Measurements from ENCODE around the gene SLC35F1.

SLC35F1 gene

DNA sequence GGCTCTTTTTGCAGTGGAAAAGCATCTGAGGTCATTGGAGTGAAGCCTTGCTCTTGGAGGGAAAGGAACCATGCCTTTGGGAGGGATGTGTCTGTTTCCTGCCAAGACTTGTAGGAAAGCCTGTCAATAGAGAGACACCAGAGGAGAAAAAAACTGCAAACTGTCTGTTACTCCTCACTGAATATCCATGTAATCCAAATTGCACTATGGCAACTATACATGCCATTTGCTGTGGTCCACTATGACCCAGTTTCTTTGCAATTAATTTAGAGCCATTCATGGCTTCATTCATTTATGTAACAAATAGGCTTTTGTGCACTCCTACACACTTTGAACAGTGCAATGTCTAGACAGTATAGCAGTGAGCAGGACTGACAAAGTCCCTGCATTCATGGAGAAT is 296.5 kb downstream of the SLC35F1 start:
- Histone ChIP-seq H4K20me1 (ENCODE audit: insufficient read depth, low read length) (no peaks in the 10 kb centered on the region), H3K27ac (ENCODE audit: low read length) (no peak overlapping the region), H3K9me3 (ENCODE audit: insufficient read depth, low read length) (no peaks in the 10 kb centered on the region), H3K27me3 (ENCODE audit: low read depth, low read length) (no peaks in the 10 kb centered on the region), H3K79me2 (ENCODE audit: low read length) (no peaks in the 10 kb centered on the region), H3K4me2 (ENCODE audit: low read length) (no peak overlapping the region), H3K4me1 (ENCODE audit: low read length) (no peaks in the 10 kb centered on the region), H3K36me3 (replicated peaks; ENCODE audit: low read depth, low read length) (no peaks in the 10 kb centered on the region), H2AFZ (ENCODE audit: low read depth, low read length) (no peak overlapping the region), H3K9ac (ENCODE audit: low read length) (no peak overlapping the region), H3K4me3 (ENCODE audit: low read length) (no peak overlapping the region)
- TF ChIP-seq, protein P1, sequence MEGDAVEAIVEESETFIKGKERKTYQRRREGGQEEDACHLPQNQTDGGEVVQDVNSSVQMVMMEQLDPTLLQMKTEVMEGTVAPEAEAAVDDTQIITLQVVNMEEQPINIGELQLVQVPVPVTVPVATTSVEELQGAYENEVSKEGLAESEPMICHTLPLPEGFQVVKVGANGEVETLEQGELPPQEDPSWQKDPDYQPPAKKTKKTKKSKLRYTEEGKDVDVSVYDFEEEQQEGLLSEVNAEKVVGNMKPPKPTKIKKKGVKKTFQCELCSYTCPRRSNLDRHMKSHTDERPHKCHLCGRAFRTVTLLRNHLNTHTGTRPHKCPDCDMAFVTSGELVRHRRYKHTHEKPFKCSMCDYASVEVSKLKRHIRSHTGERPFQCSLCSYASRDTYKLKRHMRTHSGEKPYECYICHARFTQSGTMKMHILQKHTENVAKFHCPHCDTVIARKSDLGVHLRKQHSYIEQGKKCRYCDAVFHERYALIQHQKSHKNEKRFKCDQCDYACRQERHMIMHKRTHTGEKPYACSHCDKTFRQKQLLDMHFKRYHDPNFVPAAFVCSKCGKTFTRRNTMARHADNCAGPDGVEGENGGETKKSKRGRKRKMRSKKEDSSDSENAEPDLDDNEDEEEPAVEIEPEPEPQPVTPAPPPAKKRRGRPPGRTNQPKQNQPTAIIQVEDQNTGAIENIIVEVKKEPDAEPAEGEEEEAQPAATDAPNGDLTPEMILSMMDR (IDR thresholded peaks at IDR 0.05; ENCODE audit: low read depth, low read length) = no peak
- TF ChIP-seq EZH2phosphoT487 (IDR thresholded peaks at IDR 0.05; ENCODE audit: low read depth) = no peak

DNA sequence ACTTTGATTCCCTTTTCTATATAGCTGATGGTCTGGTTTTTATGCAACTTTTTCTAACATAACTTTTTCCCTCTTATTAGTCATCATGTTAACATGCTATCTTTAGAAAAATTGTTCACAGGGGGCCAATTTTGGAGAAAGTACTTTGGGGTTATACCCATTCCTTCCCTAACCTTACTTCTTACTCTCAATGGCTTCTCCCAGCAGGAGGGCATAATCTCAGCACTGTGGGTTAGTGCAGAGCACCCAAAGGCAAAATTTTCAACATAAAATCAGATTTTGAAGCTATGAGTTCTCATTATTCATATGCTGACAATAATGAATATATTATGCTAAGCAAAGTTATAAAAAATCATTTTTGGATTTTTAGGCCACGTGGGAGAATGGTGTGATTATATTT is 299.2 kb downstream of the SLC35F1 start:
- Histone ChIP-seq H3K27me3 (ENCODE audit: low read depth, low read length) (no peaks in the 10 kb centered on the region), H3K4me1 (ENCODE audit: low read length) (no peaks in the 10 kb centered on the region), H3K9ac (ENCODE audit: low read length) (no peak overlapping the region), H3K36me3 (replicated peaks; ENCODE audit: low read depth, low read length) (no peaks in the 10 kb centered on the region), H3K79me2 (ENCODE audit: low read length) (no peaks in the 10 kb centered on the region), H3K27ac (ENCODE audit: low read length) (no peak overlapping the region), H2AFZ (ENCODE audit: low read depth, low read length) (no peak overlapping the region), H3K4me3 (ENCODE audit: low read length) (no peak overlapping the region), H3K9me3 (ENCODE audit: insufficient read depth, low read length) (no peaks in the 10 kb centered on the region), H4K20me1 (ENCODE audit: insufficient read depth, low read length) (no peaks in the 10 kb centered on the region), H3K4me2 (ENCODE audit: low read length) (no peak overlapping the region)
- TF ChIP-seq, protein P1 (IDR thresholded peaks at IDR 0.05; ENCODE audit: low read depth, low read length) = no peak
- no peak for TF ChIP-seq EZH2phosphoT487 (IDR thresholded peaks at IDR 0.05; ENCODE audit: low read depth)

DNA sequence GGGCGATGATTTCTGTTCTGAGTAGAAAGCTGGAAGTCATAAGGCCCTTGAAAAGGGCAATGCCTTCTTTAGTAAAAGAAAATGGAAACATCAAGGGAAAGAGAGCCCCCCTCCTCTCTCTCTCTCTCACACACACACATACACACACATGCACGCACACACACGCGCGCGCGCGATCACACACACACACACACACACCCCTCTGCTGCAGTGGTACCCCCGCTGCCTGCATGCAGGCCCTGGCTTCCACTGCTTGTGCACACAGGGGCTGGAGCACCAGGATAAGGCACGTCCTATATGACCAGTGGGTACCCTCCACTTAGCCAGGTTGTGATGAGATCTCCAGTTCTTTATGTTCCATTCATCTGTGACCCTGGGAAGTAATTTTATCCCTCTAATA is 300.9 kb downstream of the SLC35F1 start:
- no peaks in the 10 kb centered on the region for H3K4me1 ChIP-seq (ENCODE audit: low read length)
- no peaks in the 10 kb centered on the region for H3K79me2 ChIP-seq (ENCODE audit: low read length)
- TF ChIP-seq EZH2phosphoT487 (IDR thresholded peaks at IDR 0.05; ENCODE audit: low read depth) = no peak
- TF ChIP-seq, protein P1 (IDR thresholded peaks at IDR 0.05; ENCODE audit: low read depth, low read length) = no peak
- no peaks in the 10 kb centered on the region for H3K27me3 ChIP-seq (ENCODE audit: low read depth, low read length)
- no peak overlapping the region for H3K27ac ChIP-seq (ENCODE audit: low read length)
- H3K4me2 ChIP-seq (ENCODE audit: low read length) = no peak overlapping the region
- H3K9me3 ChIP-seq (ENCODE audit: insufficient read depth, low read length) = no peaks in the 10 kb centered on the region
- H3K4me3 ChIP-seq (ENCODE audit: low read length) = no peak overlapping the region
- H4K20me1 ChIP-seq (ENCODE audit: insufficient read depth, low read length) = no peaks in the 10 kb centered on the region
- no peak overlapping the region for H3K9ac ChIP-seq (ENCODE audit: low read length)
- H2AFZ ChIP-seq (ENCODE audit: low read depth, low read length) = no peak overlapping the region
- H3K36me3 ChIP-seq (replicated peaks; ENCODE audit: low read depth, low read length) = no peaks in the 10 kb centered on the region

DNA sequence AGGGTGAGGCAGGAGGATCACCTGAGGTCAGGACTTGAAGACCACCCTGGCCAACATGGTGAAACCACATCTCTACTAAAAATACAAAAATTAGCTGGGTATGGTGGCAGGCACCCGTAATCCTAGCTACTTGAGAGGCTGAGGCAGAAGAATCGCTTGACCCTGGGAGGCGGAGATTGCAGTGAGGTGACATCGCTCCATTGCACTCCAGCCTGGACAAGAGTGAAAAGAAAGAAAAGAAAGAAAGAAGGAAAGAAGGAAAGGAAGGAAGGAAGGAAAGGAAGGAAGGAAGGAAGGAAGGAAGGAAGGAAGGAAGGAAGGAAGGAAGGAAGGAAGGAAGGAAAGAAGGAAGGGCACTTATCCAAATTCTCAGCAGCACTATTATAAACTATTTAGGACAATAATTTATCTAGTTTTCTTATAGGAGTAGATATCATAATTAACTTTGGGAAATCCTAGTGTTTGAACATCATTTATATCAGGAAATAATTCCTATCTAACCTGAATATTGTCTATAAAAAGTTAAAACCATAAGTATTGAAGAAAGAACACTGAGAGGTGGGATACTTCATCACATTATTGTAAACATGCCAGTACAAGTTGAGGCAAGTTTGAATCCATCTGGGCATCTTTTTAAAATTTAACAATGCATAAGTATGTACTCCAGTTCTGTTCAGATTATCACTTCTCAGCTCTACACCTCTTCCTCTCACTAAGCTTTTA is 305.5 kb downstream of the SLC35F1 start:
- no peak overlapping the region for H3K27ac ChIP-seq (ENCODE audit: low read length)
- H3K36me3 ChIP-seq (replicated peaks; ENCODE audit: low read depth, low read length) = no peaks in the 10 kb centered on the region
- H3K79me2 ChIP-seq (ENCODE audit: low read length) = no peaks in the 10 kb centered on the region
- H3K9me3 ChIP-seq (ENCODE audit: insufficient read depth, low read length) = no peaks in the 10 kb centered on the region
- H2AFZ ChIP-seq (ENCODE audit: low read depth, low read length) = no peak overlapping the region
- no peak overlapping the region for H3K4me2 ChIP-seq (ENCODE audit: low read length)
- H3K9ac ChIP-seq (ENCODE audit: low read length) = no peak overlapping the region
- H3K4me1 ChIP-seq (ENCODE audit: low read length) = no peaks in the 10 kb centered on the region
- no peaks in the 10 kb centered on the region for H3K27me3 ChIP-seq (ENCODE audit: low read depth, low read length)
- H3K4me3 ChIP-seq (ENCODE audit: low read length) = no peak overlapping the region
- TF ChIP-seq, protein P1 (IDR thresholded peaks at IDR 0.05; ENCODE audit: low read depth, low read length) = no peak
- TF ChIP-seq EZH2phosphoT487 (IDR thresholded peaks at IDR 0.05; ENCODE audit: low read depth) = no peak
- no peaks in the 10 kb centered on the region for H4K20me1 ChIP-seq (ENCODE audit: insufficient read depth, low read length)
